PC-3 (cell line): ENCODE results near the gene MARCHF11. TPM values are rescaled to one million over a fixed set of nuclear protein-coding genes. Genes with fewer than 3 reads are reported as not detected.

Experiments used
- ATAC-seq: fragments of 200-7000 bp; cut with Tn5 transposase; 2 replicates; pipeline ENCODE4 v1.9.1; 2020; ENCODE audit warnings: mild to moderate bottlenecking, moderate library complexity
- BruUV-seq: library from RNA; stranded (reverse); fragments of 400-500 nt; replicated peaks from 2 replicates; lab custom pipeline; 2021; lab: Mats Ljungman, UMichigan
- CTCF ChIA-PET: fragments of 300-600 bp; sonication (Branson Sonifier 250); formaldehyde crosslinking; loops from one replicate; lab custom pipeline; 2022; ENCODE audit warnings: antibody characterized with exemption; lab: Charles Lee
- POLR2A ChIA-PET: fragments of 300-600 bp; sonication (Branson Sonifier 250); formaldehyde crosslinking; loops from one replicate; lab custom pipeline; 2022; ENCODE audit warnings: antibody characterized with exemption; ENCODE audit not compliant: unreplicated experiment; lab: Charles Lee
- DNase-seq: peaks from one replicate; pipeline ENCODE4 v3.0.0-alpha.2; 2015
- H2AFZ ChIP-seq: fragments of 300-600 bp; sonication (generic); 2 replicates; pipeline ENCODE4 v1.6.0; 2016; ENCODE audit warnings: antibody characterized with exemption, low read length
- H3F3A ChIP-seq: fragments of 300-600 bp; sonication (generic); one replicate; pipeline ENCODE4 v1.6.0; 2017; ENCODE audit warnings: antibody characterized with exemption, low read length, control low read depth, mild to moderate bottlenecking; ENCODE audit not compliant: unreplicated experiment
- H3K27ac ChIP-seq: fragments of 300-600 bp; sonication (generic); 2 replicates; pipeline ENCODE4 v1.5.1; 2016; ENCODE audit warnings: mild to moderate bottlenecking, low read length
- H3K27me3 ChIP-seq: fragments of 300-600 bp; sonication (generic); 2 replicates; pipeline ENCODE4 v1.6.1; 2016; ENCODE audit warnings: low read length, mixed read lengths
- H3K36me3 ChIP-seq: fragments of 300-600 bp; sonication (generic); 2 replicates; pipeline ENCODE4 v1.6.1; 2016; ENCODE audit warnings: low read depth, mixed run types, low read length, mixed read lengths
- H3K4me1 ChIP-seq: fragments of 300-600 bp; sonication (generic); 2 replicates; pipeline ENCODE4 v1.5.1; 2016; ENCODE audit warnings: low read length; ENCODE audit not compliant: insufficient read depth
- H3K4me2 ChIP-seq: fragments of 300-600 bp; sonication (generic); 2 replicates; pipeline ENCODE4 v1.6.0; 2016; ENCODE audit warnings: low read length
- H3K4me3 ChIP-seq: fragments of 300-600 bp; sonication (generic); 2 replicates; pipeline ENCODE4 v1.5.1; 2016; ENCODE audit warnings: mild to moderate bottlenecking, low read length, mixed read lengths
- H3K79me2 ChIP-seq: fragments of 300-600 bp; sonication (generic); 2 replicates; pipeline ENCODE4 v1.6.1; 2017; ENCODE audit warnings: low read length, mixed read lengths
- H3K9ac ChIP-seq: fragments of 300-600 bp; sonication (generic); 2 replicates; pipeline ENCODE4 v1.6.0; 2016; ENCODE audit warnings: mild to moderate bottlenecking, low read length
- H3K9me2 ChIP-seq: fragments of 300-600 bp; sonication (generic); replicated peaks from 2 replicates; pipeline ENCODE4 v1.6.1; 2016; ENCODE audit warnings: mixed run types, low read length, mixed read lengths
- H3K9me3 ChIP-seq: fragments of 300-600 bp; sonication (generic); 2 replicates; pipeline ENCODE4 v1.6.1; 2016; ENCODE audit warnings: low read length, mixed read lengths
- H4K20me1 ChIP-seq: fragments of 300-600 bp; sonication (generic); 2 replicates; pipeline ENCODE4 v1.6.1; 2016; ENCODE audit warnings: low read length, mixed read lengths
- EZH2 ChIP-seq: fragments of 300-600 bp; sonication (generic); IDR thresholded peaks from one replicate; pipeline ENCODE4 v1.6.1; 2017; ENCODE audit warnings: antibody characterized with exemption, mild to moderate bottlenecking, low read length; ENCODE audit not compliant: unreplicated experiment
- EZH2phosphoT487 ChIP-seq: fragments of 300-600 bp; sonication (generic); IDR thresholded peaks from 2 replicates; pipeline ENCODE4 v1.6.1; 2018; ENCODE audit warnings: mild to moderate bottlenecking, antibody characterized with exemption, low read length, borderline replicate concordance
- intact Hi-C: fragments of 100-400 bp; cut with micrococcal nuclease; formaldehyde crosslinking; loops from 2 replicates; pipeline ENCODE4 v1.9.0; 2023
- total RNA-seq: library from RNA; depleted of rRNA; stranded (reverse); fragments of >200 nt; gene quantifications from 2 replicates; pipeline ENCODE4 v1.2.3, GENCODE V29; 2014
- TF ChIP-seq, protein P1 (sequence below): fragments of 300-600 bp; sonication (generic); conservative IDR thresholded peaks from 2 replicates; pipeline ENCODE4 v1.5.1; 2017; ENCODE audit warnings: antibody characterized with exemption, low read depth, mild to moderate bottlenecking, low read length

Gene MARCHF11
- total RNA-seq, 1 experiment from 2014 or later, result not detected

DNA sequence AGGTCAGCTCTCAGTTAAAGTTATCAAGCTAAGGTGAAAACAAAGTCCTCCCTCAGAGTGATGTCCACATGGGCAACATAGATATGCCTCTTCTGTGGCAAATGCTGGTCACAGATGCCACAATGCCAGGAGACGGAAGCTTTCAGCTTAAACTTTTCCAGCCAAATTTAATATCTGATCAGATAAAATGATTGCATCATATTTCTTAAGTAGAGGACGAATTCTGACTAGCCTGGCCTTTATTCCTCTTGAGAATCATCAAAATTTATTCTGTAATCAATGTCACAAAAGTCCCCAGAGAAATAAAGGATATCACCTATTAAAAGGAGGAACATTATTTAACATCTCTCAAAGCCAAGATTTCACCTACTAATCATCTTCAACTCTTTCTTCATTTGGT lies 161.9 kb downstream of the MARCHF11 start:
- H3K9ac ChIP-seq, result no peak overlapping the region
- intact Hi-C loops, result no loop called here
- H3K27ac ChIP-seq, result no peak overlapping the region
- H3F3A ChIP-seq, result no peaks in the 10 kb centered on the region
- no TSS peak for BruUV-seq
- H2AFZ ChIP-seq, result no peak overlapping the region
- ChIA-PET CTCF (no interaction called here), POLR2A (no interaction called here)
- H3K4me2 ChIP-seq, result no peak overlapping the region
- H3K9me2 ChIP-seq, result no peaks in the 10 kb centered on the region
- DNase-seq (no peak), ATAC-seq (no peak)
- no peaks in the 10 kb centered on the region for H3K36me3 ChIP-seq
- peaks cover 26% of the 10 kb centered on the region for H3K9me3 ChIP-seq
- no peaks in the 10 kb centered on the region for H3K27me3 ChIP-seq
- TF ChIP-seq EZH2phosphoT487 (no peak), EZH2 (no peak)
- TF ChIP-seq, protein P1, sequence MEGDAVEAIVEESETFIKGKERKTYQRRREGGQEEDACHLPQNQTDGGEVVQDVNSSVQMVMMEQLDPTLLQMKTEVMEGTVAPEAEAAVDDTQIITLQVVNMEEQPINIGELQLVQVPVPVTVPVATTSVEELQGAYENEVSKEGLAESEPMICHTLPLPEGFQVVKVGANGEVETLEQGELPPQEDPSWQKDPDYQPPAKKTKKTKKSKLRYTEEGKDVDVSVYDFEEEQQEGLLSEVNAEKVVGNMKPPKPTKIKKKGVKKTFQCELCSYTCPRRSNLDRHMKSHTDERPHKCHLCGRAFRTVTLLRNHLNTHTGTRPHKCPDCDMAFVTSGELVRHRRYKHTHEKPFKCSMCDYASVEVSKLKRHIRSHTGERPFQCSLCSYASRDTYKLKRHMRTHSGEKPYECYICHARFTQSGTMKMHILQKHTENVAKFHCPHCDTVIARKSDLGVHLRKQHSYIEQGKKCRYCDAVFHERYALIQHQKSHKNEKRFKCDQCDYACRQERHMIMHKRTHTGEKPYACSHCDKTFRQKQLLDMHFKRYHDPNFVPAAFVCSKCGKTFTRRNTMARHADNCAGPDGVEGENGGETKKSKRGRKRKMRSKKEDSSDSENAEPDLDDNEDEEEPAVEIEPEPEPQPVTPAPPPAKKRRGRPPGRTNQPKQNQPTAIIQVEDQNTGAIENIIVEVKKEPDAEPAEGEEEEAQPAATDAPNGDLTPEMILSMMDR, result no peak
- no peaks in the 10 kb centered on the region for H4K20me1 ChIP-seq
- no peaks in the 10 kb centered on the region for H3K4me1 ChIP-seq
- no peaks in the 10 kb centered on the region for H3K79me2 ChIP-seq
- no peak overlapping the region for H3K4me3 ChIP-seq
